Measurements from ENCODE around the gene RND1.
A peak's percentile ranks its signal among the peaks of the same experiment; 100 is the strongest.
"Not testable (repeated sequence)": the region's sequence is repeated elsewhere in the genome, so short reads cannot be mapped to it uniquely, and the experiment has no call there.

The RND1 gene

GRCh38 chr12:48866052-48866711 is 512 bp upstream of the RND1 start:
- no peak for DNase-seq

GRCh38 chr12:48863291-48863690 is 2.4 kb downstream of the RND1 start:
- DNase-seq: no peak

- DNase-seq: no peak
Measured at GRCh38 chr12:48862760-48863159, 2.9 kb downstream of the RND1 start.

- DNase-seq: no peak
Measured at GRCh38 chr12:48861111-48861510, 4.6 kb downstream of the RND1 start.

- not testable (repeated sequence) for DNase-seq
Measured at GRCh38 chr12:48860236-48860635, 5.4 kb downstream of the RND1 start.

GRCh38 chr12:48859607-48860006 is 6.1 kb downstream of the RND1 start:
- DNase-seq: no peak

- DNase-seq: no peak
Measured at GRCh38 chr12:48858043-48858442, 7.6 kb downstream of the RND1 start.

GRCh38 chr12:48857278-48857994 is 8.2 kb downstream of the RND1 start:
- no peak for DNase-seq

- no peak for DNase-seq
Measured at GRCh38 chr12:48856379-48856778, 9.3 kb downstream of the RND1 start.

- not testable (repeated sequence) for DNase-seq
Measured at GRCh38 chr12:48854932-48855331, 10.7 kb downstream of the RND1 start.

- no peak for DNase-seq
Measured at GRCh38 chr12:48854488-48854887, 11.2 kb downstream of the RND1 start.

- peak; percentile 30 to 87 (median 77) for DNase-seq
Measured at GRCh38 chr12:48852734-48853688, 12.7 kb downstream of the RND1 start.

GRCh38 chr12:48851883-48852733 is 13.6 kb downstream of the RND1 start, which contains the start of gene DDX23:
TSS of gene DDX23 (minus strand) at chr12:48852163. CDS start at chr12:48845782, 6,381 bp downstream.
- peak; percentile 80 to 99 (median 86) for DNase-seq

GRCh38 chr12:48842021-48842420 is 23.6 kb downstream of the RND1 start:
- DNase-seq: not testable (repeated sequence)

- DNase-seq: no peak
Measured at GRCh38 chr12:48838048-48838447, 27.6 kb downstream of the RND1 start.

- DNase-seq: no peak
Measured at GRCh38 chr12:48832321-48833060, 33.2 kb downstream of the RND1 start.

GRCh38 chr12:48831257-48831656 is 34.4 kb downstream of the RND1 start:
- no peak for DNase-seq

- DNase-seq: no peak
Measured at GRCh38 chr12:48828841-48829575, 36.7 kb downstream of the RND1 start.

- no peak for DNase-seq
Measured at GRCh38 chr12:48828293-48828692, 37.4 kb downstream of the RND1 start.

- no peak for DNase-seq
Measured at GRCh38 chr12:48827513-48828096, 38.1 kb downstream of the RND1 start.
